Activated CD4-positive, alpha-beta T cell treated with anti-CD3 and anti-CD28 coated beads for 48 hours (primary cell): Measurements from ENCODE around the gene VEGFD.

Experiments used
- DNase-seq: peaks from one replicate; pipeline ENCODE4 v3.0.0-alpha.2; 2020

Gene VEGFD

GRCh38 chrX:15299941-15300851, 84.0 kb downstream of the VEGFD start:
- DNase-seq: no peak

DNA sequence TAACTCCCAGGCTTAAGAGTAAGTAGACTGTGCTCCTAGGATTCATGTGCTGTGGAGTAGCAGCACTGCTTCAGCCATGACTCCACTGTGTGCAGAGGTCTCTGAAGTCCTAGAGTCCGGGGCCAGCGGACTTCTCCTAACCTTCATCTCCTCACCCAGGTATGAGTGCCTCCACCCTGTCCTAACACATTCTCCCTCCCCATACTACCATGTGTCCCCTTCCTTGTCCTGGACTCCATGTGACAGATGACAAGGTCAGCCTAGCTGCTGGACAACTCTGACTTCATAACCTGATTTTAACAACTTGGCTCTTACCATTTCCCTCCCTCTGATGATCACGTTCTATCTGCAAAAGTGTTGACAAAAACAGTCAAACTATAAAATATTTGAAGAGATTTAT, 85.4 kb downstream of the VEGFD start:
- no peak for DNase-seq

- DNase-seq: no peak
These were observed 86.0 kb downstream of the VEGFD start for GRCh38 chrX:15298201-15298600.
